Type B pancreatic cell (in vitro differentiated cells): Measurements from ENCODE around the gene SRGAP1. TPM values are rescaled to one million over a fixed set of nuclear protein-coding genes. Genes with fewer than 3 reads are reported as not detected.
"Not testable (repeated sequence)": the region's sequence is repeated elsewhere in the genome, so short reads cannot be mapped to it uniquely, and the experiment has no call there.

Experiments
- DNase-seq: peaks from one replicate; pipeline ENCODE4 v3.0.0; 2021; ENCODE audit warnings: mixed read lengths; ENCODE audit not compliant: unreplicated experiment; ENCODE audit errors: extremely low spot score
- H3K27ac Mint-ChIP-seq: 2 replicates; pipeline ENCODE4 v1.8.0; 2021; ENCODE audit warnings: mild to moderate bottlenecking, mixed read lengths
- H3K27me3 Mint-ChIP-seq: 2 replicates; pipeline ENCODE4 v1.8.0; 2021; ENCODE audit warnings: mixed read lengths
- H3K36me3 Mint-ChIP-seq: 2 replicates; pipeline ENCODE4 v1.8.0; 2021; ENCODE audit warnings: mixed read lengths
- H3K4me1 Mint-ChIP-seq: one replicate; pipeline ENCODE4 v1.8.0; 2021; ENCODE audit warnings: mixed read lengths; ENCODE audit not compliant: unreplicated experiment
- H3K4me3 Mint-ChIP-seq: 2 replicates; pipeline ENCODE4 v1.8.0; 2021; ENCODE audit warnings: mild to moderate bottlenecking, mixed read lengths
- H3K9me3 Mint-ChIP-seq: 2 replicates; pipeline ENCODE4 v1.8.0; 2021; ENCODE audit warnings: mixed read lengths
- total RNA-seq: library from RNA; stranded (reverse); gene quantifications from 2 replicates; pipeline ENCODE4 v1.2.1, GENCODE V29; 2021; ENCODE audit warnings: low replicate concordance
- TF ChIP-seq, protein P1 (sequence below): fragments of 200-600 bp; sonication (generic); conservative IDR thresholded peaks from 2 replicates; pipeline ENCODE4 v1.5.0; 2021; ENCODE audit warnings: antibody characterized with exemption, mild to moderate bottlenecking

SRGAP1 gene
- total RNA-seq, 1 donor from 2014 or later: 14.9 TPM

DNA sequence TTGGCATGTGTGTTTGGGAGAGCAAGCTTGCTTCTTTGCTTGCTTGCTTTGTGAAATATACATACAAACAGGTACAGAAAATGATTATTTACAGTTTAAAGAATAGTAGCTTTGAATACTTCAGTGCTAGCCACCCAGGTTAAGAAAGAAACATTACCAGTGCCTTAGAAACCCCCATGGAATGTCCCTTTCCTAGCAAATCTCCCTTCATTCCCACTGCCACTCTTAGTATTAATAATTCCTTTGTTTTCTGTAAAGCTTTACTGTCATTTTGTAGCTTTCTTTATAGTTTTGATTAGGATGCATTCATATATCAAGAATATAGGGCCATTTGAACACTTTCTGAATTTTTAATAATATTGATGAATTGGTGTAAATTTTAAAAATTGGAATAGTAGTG is 9.5 kb downstream of the SRGAP1 start:
- Mint-ChIP-seq H3K9me3 (no peaks in the 10 kb centered on the region), H3K27me3 (no peaks in the 10 kb centered on the region)

DNA sequence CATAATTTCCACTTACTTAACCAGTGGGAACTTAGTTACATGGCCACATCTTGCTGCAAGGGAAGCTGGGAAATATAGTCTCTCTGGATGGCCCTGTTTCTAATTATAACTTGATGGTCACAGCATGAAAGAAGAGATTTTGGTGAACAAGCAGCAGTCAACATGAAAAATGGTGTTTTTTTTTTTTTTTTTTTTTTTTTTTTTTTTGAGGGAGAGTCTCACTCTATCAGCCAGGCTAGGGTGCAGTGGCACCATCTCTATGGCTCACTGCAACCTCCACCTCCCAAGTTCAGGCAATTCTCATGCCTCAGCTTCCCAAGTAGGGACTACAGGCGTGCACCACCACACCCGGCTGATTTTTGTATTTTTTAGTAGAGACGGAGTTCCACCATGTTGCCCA is 10.8 kb downstream of the SRGAP1 start:
- DNase-seq: no peak
- H3K27me3 Mint-ChIP-seq: no peaks in the 10 kb centered on the region
- no peaks in the 10 kb centered on the region for H3K36me3 Mint-ChIP-seq

More for the DNA sequence above, 9.5 kb downstream of the SRGAP1 start:
- Mint-ChIP-seq H3K4me3 (no peak overlapping the region), H3K36me3 (no peaks in the 10 kb centered on the region), H3K4me1 (peaks cover 12% of the 10 kb centered on the region), H3K27ac (no peak overlapping the region)
- TF ChIP-seq, protein P1, sequence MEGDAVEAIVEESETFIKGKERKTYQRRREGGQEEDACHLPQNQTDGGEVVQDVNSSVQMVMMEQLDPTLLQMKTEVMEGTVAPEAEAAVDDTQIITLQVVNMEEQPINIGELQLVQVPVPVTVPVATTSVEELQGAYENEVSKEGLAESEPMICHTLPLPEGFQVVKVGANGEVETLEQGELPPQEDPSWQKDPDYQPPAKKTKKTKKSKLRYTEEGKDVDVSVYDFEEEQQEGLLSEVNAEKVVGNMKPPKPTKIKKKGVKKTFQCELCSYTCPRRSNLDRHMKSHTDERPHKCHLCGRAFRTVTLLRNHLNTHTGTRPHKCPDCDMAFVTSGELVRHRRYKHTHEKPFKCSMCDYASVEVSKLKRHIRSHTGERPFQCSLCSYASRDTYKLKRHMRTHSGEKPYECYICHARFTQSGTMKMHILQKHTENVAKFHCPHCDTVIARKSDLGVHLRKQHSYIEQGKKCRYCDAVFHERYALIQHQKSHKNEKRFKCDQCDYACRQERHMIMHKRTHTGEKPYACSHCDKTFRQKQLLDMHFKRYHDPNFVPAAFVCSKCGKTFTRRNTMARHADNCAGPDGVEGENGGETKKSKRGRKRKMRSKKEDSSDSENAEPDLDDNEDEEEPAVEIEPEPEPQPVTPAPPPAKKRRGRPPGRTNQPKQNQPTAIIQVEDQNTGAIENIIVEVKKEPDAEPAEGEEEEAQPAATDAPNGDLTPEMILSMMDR: no peak
- DNase-seq: no peak

DNA sequence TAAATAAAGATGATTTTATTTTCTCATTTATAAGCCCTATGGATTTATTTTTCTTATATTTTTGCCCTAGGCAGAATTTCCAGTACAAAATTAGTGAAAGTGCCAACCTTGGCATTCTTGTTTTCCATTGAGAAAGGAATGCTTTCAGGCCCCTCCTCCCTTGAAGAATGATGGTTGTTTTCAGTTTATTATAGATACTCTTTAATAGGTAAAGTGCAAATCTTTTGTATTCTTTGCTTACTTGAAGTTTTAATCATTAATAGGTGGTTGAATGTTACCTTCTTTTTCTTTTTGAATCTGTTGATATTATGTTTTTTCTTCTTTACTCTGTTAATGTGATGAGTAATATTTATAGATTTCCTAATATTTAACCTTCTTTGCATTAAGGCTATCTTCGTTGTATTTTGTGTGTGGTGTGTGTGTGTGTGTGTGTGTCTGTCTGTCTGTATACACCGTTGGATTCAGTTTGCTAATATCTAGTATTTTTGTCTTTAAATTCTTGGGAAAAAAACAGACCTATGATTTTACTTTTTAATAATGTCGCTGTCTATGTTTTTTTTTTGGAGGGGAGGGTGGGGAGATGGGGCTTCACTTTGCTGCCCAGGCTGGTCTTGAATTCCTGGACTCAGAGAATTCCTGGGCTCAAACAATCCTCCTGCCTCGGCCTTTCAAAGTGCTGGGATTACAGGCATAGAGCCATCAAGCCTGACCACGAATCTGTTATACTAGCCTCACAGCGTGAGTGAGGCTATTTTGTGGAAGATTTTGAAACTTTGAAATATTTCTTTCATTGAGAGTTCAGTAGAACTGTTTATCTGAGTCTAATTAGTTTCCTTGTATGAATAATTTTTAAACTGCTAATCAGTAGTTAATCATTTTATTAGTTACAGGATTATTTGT is 13.5 kb downstream of the SRGAP1 start:
- peaks cover 10% of the 10 kb centered on the region for H3K4me1 Mint-ChIP-seq
- H3K27ac Mint-ChIP-seq: no peak overlapping the region
- H3K36me3 Mint-ChIP-seq: no peaks in the 10 kb centered on the region
- no peaks in the 10 kb centered on the region for H3K27me3 Mint-ChIP-seq
- H3K4me3 Mint-ChIP-seq: no peak overlapping the region
- TF ChIP-seq, protein P1: no peak
- no peaks in the 10 kb centered on the region for H3K9me3 Mint-ChIP-seq
- DNase-seq: no peak

More for the DNA sequence above, 10.8 kb downstream of the SRGAP1 start:
- Mint-ChIP-seq H3K9me3 (no peaks in the 10 kb centered on the region), H3K27ac (no peak overlapping the region), H3K4me1 (no peaks in the 10 kb centered on the region), H3K4me3 (no peak overlapping the region)
- TF ChIP-seq, protein P1: no peak

DNA sequence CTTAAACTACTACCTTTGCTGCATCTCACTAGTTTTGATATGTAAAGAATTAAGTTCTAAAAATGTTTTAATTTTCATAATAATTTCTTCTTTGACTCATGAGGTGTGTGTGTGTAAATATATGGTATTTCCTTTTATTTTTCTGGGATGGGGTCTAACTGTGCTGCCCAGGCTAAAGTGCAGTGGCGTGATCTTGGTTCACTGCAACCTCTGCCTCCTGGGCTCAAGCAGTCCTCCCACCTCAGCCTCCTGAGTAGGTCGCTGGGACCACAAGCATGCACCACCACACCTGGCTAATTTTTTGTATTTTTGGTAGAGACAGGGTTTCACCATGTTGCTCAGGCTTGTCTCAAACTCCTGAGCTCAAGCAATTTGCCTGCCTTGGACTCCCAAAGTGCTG is 15.4 kb downstream of the SRGAP1 start:
- H3K27me3 Mint-ChIP-seq, H3K9me3 Mint-ChIP-seq, H3K4me3 Mint-ChIP-seq, H3K27ac Mint-ChIP-seq, DNase-seq, H3K36me3 Mint-ChIP-seq: not testable (repeated sequence)
- H3K4me1 Mint-ChIP-seq: peaks cover 10% of the 10 kb centered on the region

DNA sequence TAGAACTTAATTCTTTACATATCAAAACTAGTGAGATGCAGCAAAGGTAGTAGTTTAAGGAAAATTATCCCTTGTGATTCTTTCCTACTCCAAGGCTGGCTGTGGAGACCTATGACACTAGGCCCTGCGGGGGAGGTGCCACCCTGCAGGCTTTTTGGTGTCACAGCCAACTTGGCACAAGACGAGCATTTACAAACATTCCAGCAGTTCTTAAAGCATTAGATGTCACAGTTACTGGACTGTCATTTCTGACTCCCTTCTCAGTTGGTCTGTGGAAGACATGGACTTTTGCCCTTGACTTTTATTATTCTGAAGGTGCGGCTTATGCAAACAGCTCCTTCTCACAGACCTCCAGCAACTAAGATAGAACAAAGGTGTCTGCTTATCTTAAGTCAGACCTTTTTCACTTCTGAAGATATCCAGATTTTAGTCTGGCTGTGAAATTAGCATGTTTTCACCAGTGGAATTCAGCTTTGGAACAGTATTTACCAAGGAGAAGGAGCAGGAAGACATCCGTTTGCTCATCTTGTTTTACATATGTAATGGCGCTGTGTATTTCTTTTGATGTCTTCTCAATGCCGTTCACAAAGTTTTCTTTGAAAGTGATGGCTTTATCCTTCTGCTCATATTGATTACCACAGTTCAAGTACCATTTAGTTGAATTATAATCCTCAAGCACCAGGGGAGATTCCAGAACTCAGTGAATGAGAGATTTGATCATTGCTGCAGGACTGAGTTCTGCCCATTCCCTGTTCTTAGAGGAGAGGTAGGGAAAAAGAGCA is 17.9 kb downstream of the SRGAP1 start:
- DNase-seq: no peak
- Mint-ChIP-seq H3K36me3 (no peaks in the 10 kb centered on the region), H3K27me3 (no peaks in the 10 kb centered on the region), H3K27ac (peak overlapping the region; percentile 73), H3K4me3 (peak overlapping the region; percentile 23), H3K9me3 (no peaks in the 10 kb centered on the region), H3K4me1 (peaks cover 10% of the 10 kb centered on the region)
- TF ChIP-seq, protein P1: no peak

DNA sequence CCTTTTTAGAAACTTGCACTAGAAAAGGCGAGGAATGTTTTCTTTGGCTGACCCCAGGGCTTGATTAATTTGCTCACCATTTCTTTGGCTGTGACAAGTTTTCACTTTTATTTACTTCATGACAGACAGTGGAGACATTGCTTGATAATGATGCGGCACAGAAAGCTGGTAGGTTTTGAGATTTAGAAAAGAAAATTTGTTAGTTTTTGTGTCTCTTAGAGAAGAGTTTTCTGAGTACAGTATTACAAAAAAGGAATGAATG is 18.4 kb downstream of the SRGAP1 start:
- TF ChIP-seq, protein P1: no peak
- peak overlapping the region; percentile 73 for H3K27ac Mint-ChIP-seq
- no peaks in the 10 kb centered on the region for H3K9me3 Mint-ChIP-seq
- no peaks in the 10 kb centered on the region for H3K36me3 Mint-ChIP-seq
- DNase-seq: no peak
- H3K4me3 Mint-ChIP-seq: peak overlapping the region; percentile 23
- peaks cover 14% of the 10 kb centered on the region for H3K4me1 Mint-ChIP-seq
- H3K27me3 Mint-ChIP-seq: no peaks in the 10 kb centered on the region
